IMR-90 (cell line): ENCODE data around the gene TRIM28.

Experiments used
- CEBPB ChIP-seq: IDR thresholded peaks from 2 replicates; pipeline ENCODE4 v1.6.1; 2012; ENCODE audit warnings: low read depth, low read length, improper control_type of control experiment
- MAFK ChIP-seq: IDR thresholded peaks from 2 replicates; pipeline ENCODE4 v1.6.1; 2012; ENCODE audit warnings: low read depth, low read length, improper control_type of control experiment
- MAZ ChIP-seq: IDR thresholded peaks from 2 replicates; pipeline ENCODE4 v1.6.1; 2012; ENCODE audit warnings: low read depth, mild to moderate bottlenecking, low read length, improper control_type of control experiment, moderate library complexity, borderline replicate concordance
- MXI1 ChIP-seq: IDR thresholded peaks from 2 replicates; pipeline ENCODE4 v1.6.1; 2012; ENCODE audit warnings: low read depth, mild to moderate bottlenecking, low read length, moderate library complexity, borderline replicate concordance
- NFE2L2 ChIP-seq: fragments of 150-350 bp; IDR thresholded peaks from 2 replicates; pipeline ENCODE4 v1.6.1; 2016; ENCODE audit warnings: low read depth, mild to moderate bottlenecking, low read length
- POLR2A ChIP-seq: IDR thresholded peaks from 2 replicates; pipeline ENCODE4 v1.6.1; 2012; ENCODE audit warnings: mild to moderate bottlenecking, low read depth, low read length
- RAD21 ChIP-seq: IDR thresholded peaks from 2 replicates; pipeline ENCODE4 v1.6.1; 2012; ENCODE audit warnings: low read length, improper control_type of control experiment
- RCOR1 ChIP-seq: IDR thresholded peaks from 2 replicates; pipeline ENCODE4 v1.6.1; 2012; ENCODE audit warnings: mild to moderate bottlenecking, low read length, improper control_type of control experiment; ENCODE audit not compliant: insufficient replicate concordance
- SMC3 ChIP-seq: fragments of 150-350 bp; IDR thresholded peaks from 2 replicates; pipeline ENCODE4 v1.6.1; 2016; ENCODE audit warnings: low read depth, mild to moderate bottlenecking, antibody characterized with exemption, low read length, moderate library complexity
- TF ChIP-seq, protein P1 (sequence below): conservative IDR thresholded peaks from 2 replicates; pipeline ENCODE4 v1.5.1; 2012; ENCODE audit warnings: mild to moderate bottlenecking, low read depth, low read length, improper control_type of control experiment
- TF ChIP-seq, protein P2 (sequence below): fragments of 150-350 bp; IDR thresholded peaks from 2 replicates; pipeline ENCODE4 v1.6.1; 2017; ENCODE audit warnings: mild to moderate bottlenecking, antibody characterized with exemption, low read length, low read depth

DNA sequence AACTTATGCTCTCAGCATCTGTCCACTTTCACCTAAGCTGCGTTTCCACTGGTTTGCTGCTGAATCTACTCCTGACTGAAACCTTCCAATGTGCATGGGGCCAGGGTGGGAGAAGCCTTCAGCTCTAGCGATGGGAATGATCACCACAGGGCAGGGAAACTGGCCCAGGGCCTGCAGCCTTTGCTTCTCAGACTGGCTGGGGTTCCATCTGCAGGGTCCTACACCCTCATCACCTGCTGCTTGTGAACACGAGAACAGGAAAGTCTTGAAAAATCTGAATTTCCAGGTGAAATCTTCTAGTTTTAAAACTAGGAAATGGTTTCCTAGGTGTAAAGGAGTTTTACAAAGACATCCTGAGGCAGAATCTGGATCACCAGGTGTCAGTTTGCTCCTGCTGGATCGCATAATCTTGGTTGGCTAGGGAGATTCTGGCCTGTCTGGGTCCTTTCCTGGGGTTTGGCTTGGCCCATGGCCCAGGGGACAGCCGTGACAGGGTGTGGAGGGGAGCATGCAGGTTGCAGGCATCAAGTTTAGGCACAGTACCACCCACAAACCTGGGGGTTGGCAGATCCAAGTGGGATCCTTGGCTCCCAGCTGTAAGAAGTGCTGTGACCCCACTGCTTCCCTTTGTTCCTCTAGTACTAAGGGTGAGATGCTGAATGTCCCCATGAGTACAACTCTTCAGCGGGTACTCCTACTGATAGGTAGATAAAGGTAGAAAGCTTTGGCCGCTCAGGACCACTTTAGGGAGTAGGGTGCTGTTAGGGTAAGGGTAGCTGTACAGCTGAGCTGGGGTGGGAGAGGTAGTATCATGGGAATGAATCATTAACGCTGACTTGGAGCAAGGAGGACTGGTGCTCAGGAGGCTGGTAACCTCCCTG lies 16.4 kb downstream of the TRIM28 start:
- TF ChIP-seq, protein P1, sequence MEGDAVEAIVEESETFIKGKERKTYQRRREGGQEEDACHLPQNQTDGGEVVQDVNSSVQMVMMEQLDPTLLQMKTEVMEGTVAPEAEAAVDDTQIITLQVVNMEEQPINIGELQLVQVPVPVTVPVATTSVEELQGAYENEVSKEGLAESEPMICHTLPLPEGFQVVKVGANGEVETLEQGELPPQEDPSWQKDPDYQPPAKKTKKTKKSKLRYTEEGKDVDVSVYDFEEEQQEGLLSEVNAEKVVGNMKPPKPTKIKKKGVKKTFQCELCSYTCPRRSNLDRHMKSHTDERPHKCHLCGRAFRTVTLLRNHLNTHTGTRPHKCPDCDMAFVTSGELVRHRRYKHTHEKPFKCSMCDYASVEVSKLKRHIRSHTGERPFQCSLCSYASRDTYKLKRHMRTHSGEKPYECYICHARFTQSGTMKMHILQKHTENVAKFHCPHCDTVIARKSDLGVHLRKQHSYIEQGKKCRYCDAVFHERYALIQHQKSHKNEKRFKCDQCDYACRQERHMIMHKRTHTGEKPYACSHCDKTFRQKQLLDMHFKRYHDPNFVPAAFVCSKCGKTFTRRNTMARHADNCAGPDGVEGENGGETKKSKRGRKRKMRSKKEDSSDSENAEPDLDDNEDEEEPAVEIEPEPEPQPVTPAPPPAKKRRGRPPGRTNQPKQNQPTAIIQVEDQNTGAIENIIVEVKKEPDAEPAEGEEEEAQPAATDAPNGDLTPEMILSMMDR: no peak
- no peak for TF ChIP-seq MAFK
- no peak for TF ChIP-seq POLR2A
- TF ChIP-seq RCOR1: no peak
- no peak for TF ChIP-seq CEBPB
- TF ChIP-seq RAD21: no peak
- TF ChIP-seq MXI1: no peak
- TF ChIP-seq, protein P2, sequence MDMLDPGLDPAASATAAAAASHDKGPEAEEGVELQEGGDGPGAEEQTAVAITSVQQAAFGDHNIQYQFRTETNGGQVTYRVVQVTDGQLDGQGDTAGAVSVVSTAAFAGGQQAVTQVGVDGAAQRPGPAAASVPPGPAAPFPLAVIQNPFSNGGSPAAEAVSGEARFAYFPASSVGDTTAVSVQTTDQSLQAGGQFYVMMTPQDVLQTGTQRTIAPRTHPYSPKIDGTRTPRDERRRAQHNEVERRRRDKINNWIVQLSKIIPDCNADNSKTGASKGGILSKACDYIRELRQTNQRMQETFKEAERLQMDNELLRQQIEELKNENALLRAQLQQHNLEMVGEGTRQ: no peak
- no peak for TF ChIP-seq SMC3
- TF ChIP-seq NFE2L2: no peak
- no peak for TF ChIP-seq MAZ
